ENCODE measurements around the gene SLC39A13. TPM values are rescaled to one million over a fixed set of nuclear protein-coding genes. Genes with fewer than 3 reads are reported as not detected.

The SLC39A13 gene
- total RNA-seq, 2 donors from 2014 or later, result 96.1 to 98.1 TPM

GRCh38 chr11:47378010-47378835 lies 30.2 kb upstream of the SLC39A13 start, which contains the start of gene SPI1:
Gene SPI1 (minus strand): TSS chr11:47378547. CDS start chr11:47378353, 194 bp downstream.
- intact Hi-C loops (cut with DNase I), result loop anchor here in 1 of 2 donors (10.0 kb wide), 1 partner anchor 77 kb away; no protein-coding TSS in a partner anchor
- peak; percentile 94 for DNase-seq (ENCODE audit: low spot score)

GRCh38 chr11:47378836-47379170 lies 29.6 kb upstream of the SLC39A13 start:
- no peak for DNase-seq (ENCODE audit: low spot score)
- intact Hi-C loops (cut with DNase I), result loop anchor here in 1 of 2 donors (10.0 kb wide), 1 partner anchor 76 kb away; no protein-coding TSS in a partner anchor

GRCh38 chr11:47379317-47379716 lies 29.1 kb upstream of the SLC39A13 start:
- DNase-seq (ENCODE audit: low spot score), result peak; percentile 2
- intact Hi-C loops (cut with DNase I), result loop anchor here in 1 of 2 donors (10.0 kb wide), 1 partner anchor 75 kb away; no protein-coding TSS in a partner anchor

GRCh38 chr11:47380078-47380477 lies 28.3 kb upstream of the SLC39A13 start:
- intact Hi-C loops (cut with DNase I), result no loop called here
- no peak for DNase-seq (ENCODE audit: low spot score)

- peak; percentile 66 for DNase-seq (ENCODE audit: low spot score)
- intact Hi-C loops (cut with DNase I), result no loop called here
Observed at GRCh38 chr11:47383071-47383470, 25.3 kb upstream of the SLC39A13 start.

- peak; percentile 3 for DNase-seq (ENCODE audit: low spot score)
- intact Hi-C loops (cut with DNase I), result no loop called here
Observed at GRCh38 chr11:47384498-47384897, 23.9 kb upstream of the SLC39A13 start.

- intact Hi-C loops (cut with DNase I), result no loop called here
- DNase-seq (ENCODE audit: low spot score), result peak; percentile 77
Observed at GRCh38 chr11:47387944-47388696, 20.3 kb upstream of the SLC39A13 start.

GRCh38 chr11:47388697-47389576 lies 19.5 kb upstream of the SLC39A13 start:
- intact Hi-C loops (cut with DNase I), result no loop called here
- DNase-seq (ENCODE audit: low spot score), result peak; percentile 68

GRCh38 chr11:47389577-47390421 lies 18.6 kb upstream of the SLC39A13 start:
- DNase-seq (ENCODE audit: low spot score), result peak; percentile 81
- intact Hi-C loops (cut with DNase I), result no loop called here

- peak; percentile 47 for DNase-seq (ENCODE audit: low spot score)
- intact Hi-C loops (cut with DNase I), result no loop called here
Observed at GRCh38 chr11:47390422-47390760, 18.0 kb upstream of the SLC39A13 start.

GRCh38 chr11:47391077-47391583 lies 17.3 kb upstream of the SLC39A13 start:
- DNase-seq (ENCODE audit: low spot score), result peak; percentile 87

GRCh38 chr11:47391711-47392432 lies 16.5 kb upstream of the SLC39A13 start:
- intact Hi-C loops (cut with DNase I), result no loop called here
- DNase-seq (ENCODE audit: low spot score), result peak; percentile 81

More at GRCh38 chr11:47391077-47391583, 17.3 kb upstream of the SLC39A13 start:
- intact Hi-C loops (cut with DNase I), result no loop called here

GRCh38 chr11:47392546-47393162 lies 15.7 kb upstream of the SLC39A13 start:
- intact Hi-C loops (cut with DNase I), result no loop called here
- peak; percentile 66 for DNase-seq (ENCODE audit: low spot score)

- intact Hi-C loops (cut with DNase I), result no loop called here
- peak; percentile 86 for DNase-seq (ENCODE audit: low spot score)
Observed at GRCh38 chr11:47393163-47394049, 15.0 kb upstream of the SLC39A13 start.

GRCh38 chr11:47394050-47394321 lies 14.4 kb upstream of the SLC39A13 start:
- DNase-seq (ENCODE audit: low spot score), result peak; percentile 82
- intact Hi-C loops (cut with DNase I), result no loop called here
